H1 (cell line): Measurements from ENCODE around the gene TBX3. TPM values are rescaled to one million over a fixed set of nuclear protein-coding genes. Genes with fewer than 3 reads are reported as not detected.

Experiments used
- CTCF ChIA-PET: fragments of 300-600 bp; sonication (Branson Sonifier 250); formaldehyde crosslinking; loops from one replicate; lab custom pipeline; 2021; ENCODE audit not compliant: partially characterized antibody; lab: Charles Lee
- POLR2A ChIA-PET: fragments of 300-600 bp; sonication (Branson Sonifier 250); formaldehyde crosslinking; loops from one replicate; lab custom pipeline; 2021; ENCODE audit warnings: inconsistent platforms; ENCODE audit not compliant: partially characterized antibody; lab: Charles Lee
- DNase-seq, 2 experiments: peaks; one replicate each; pipeline versions ENCODE4 v3.0.0 to v3.0.0-alpha.2; 2010 to 2022; ENCODE audit warnings: low spot score in 2 of 2, low read depth in 1 of 2, mixed read lengths in 1 of 2
- FAIRE-seq: peaks from 2 replicates; lab custom pipeline; 2011; peaks lifted over from hg19 to GRCh38; lab: Jason Lieb, UNC
- H2AFZ ChIP-seq: 2 replicates; pipeline ENCODE4 v1.8.1; 2012; ENCODE audit warnings: low read length, inconsistent platforms
- H2AK5ac ChIP-seq: 2 replicates; pipeline ENCODE4 v1.6.1; 2013; ENCODE audit warnings: low read depth, low read length
- H2BK120ac ChIP-seq: replicated peaks from 2 replicates; pipeline ENCODE3; 2013; ENCODE audit warnings: low read depth, low read length, inconsistent platforms
- H2BK12ac ChIP-seq: 2 replicates; pipeline ENCODE4 v1.6.1; 2013; ENCODE audit warnings: low read depth, low read length
- H2BK15ac ChIP-seq: 2 replicates; pipeline ENCODE4 v1.6.1; 2013; ENCODE audit warnings: low read length
- H2BK20ac ChIP-seq: 2 replicates; pipeline ENCODE4 v1.6.1; 2013; ENCODE audit warnings: low read length
- H2BK5ac ChIP-seq: 2 replicates; pipeline ENCODE4 v1.6.1; 2013; ENCODE audit warnings: low read depth, low read length
- H3K14ac ChIP-seq: 2 replicates; pipeline ENCODE4 v1.6.1; 2013; ENCODE audit warnings: inconsistent platforms; ENCODE audit not compliant: insufficient read length
- H3K18ac ChIP-seq: 2 replicates; pipeline ENCODE4 v1.6.1; 2013; ENCODE audit warnings: low read length; ENCODE audit errors: extremely low read depth
- H3K23ac ChIP-seq: 2 replicates; pipeline ENCODE4 v1.6.1; 2013; ENCODE audit warnings: inconsistent platforms; ENCODE audit not compliant: insufficient read length
- H3K23me2 ChIP-seq: 2 replicates; pipeline ENCODE4 v1.6.1; 2013; ENCODE audit warnings: low read depth, low read length
- H3K27ac ChIP-seq: 2 replicates; pipeline ENCODE4 v1.6.1; 2011; ENCODE audit warnings: low read depth, low read length, inconsistent platforms
- H3K27me3 ChIP-seq, 4 experiments: replicated peaks in 1 of 4; 1 replicate in 1 of 4; 2 replicates in 3 of 4; pipeline versions ENCODE4 v1.6.1 to v1.8.1; 2011 to 2013; ENCODE audit warnings: low read length in 3 of 4, mild to moderate bottlenecking in 3 of 4, inconsistent platforms in 2 of 4, mixed read lengths in 2 of 4, moderate library complexity in 1 of 4; ENCODE audit not compliant: control insufficient read depth in 3 of 4, insufficient read depth in 3 of 4; ENCODE audit errors: extremely low read depth in 1 of 4
- H3K36me3 ChIP-seq, 4 experiments: 2 replicates each; pipeline versions ENCODE4 v1.6.1 to v1.8.1; 2011 to 2013; ENCODE audit warnings: mild to moderate bottlenecking in 4 of 4, low read length in 3 of 4, moderate library complexity in 2 of 4, control low read depth in 1 of 4, inconsistent platforms in 1 of 4; ENCODE audit not compliant: insufficient read depth in 4 of 4, control insufficient read depth in 2 of 4
- H3K4ac ChIP-seq: replicated peaks from 2 replicates; pipeline ENCODE3; 2013; ENCODE audit warnings: low read length, low read depth, mixed read lengths, inconsistent platforms; ENCODE audit not compliant: insufficient read length
- H3K4me1 ChIP-seq, 4 experiments: replicated peaks in 1 of 4; 1 replicate in 1 of 4; 2 replicates in 3 of 4; pipeline versions ENCODE4 v1.6.1 to v1.8.1; 2011 to 2013; ENCODE audit warnings: low read length in 3 of 4, inconsistent platforms in 2 of 4, mixed read lengths in 1 of 4; ENCODE audit not compliant: insufficient read depth in 4 of 4, control insufficient read depth in 3 of 4
- H3K4me2 ChIP-seq, 2 experiments: 2 replicates each; pipeline versions ENCODE4 v1.6.1 to v1.8.1; 2011 to 2013; ENCODE audit warnings: low read depth in 2 of 2, low read length in 2 of 2, control low read depth in 1 of 2, inconsistent platforms in 1 of 2, mild to moderate bottlenecking in 1 of 2; ENCODE audit not compliant: insufficient read depth in 1 of 2
- H3K4me3 ChIP-seq, 4 experiments: fragments of 200-600, 300-600 bp in 1 of 4; sonication (generic), shearing (Covaris generic), sonication (Bioruptor Twin) in 1 of 4; 2 replicates each; pipeline versions ENCODE4 v1.5.1 to v1.8.1; 2011 to 2016; ENCODE audit warnings: low read length in 4 of 4, low read depth in 3 of 4, control low read depth in 2 of 4, inconsistent platforms in 2 of 4, mild to moderate bottlenecking in 2 of 4, mixed read lengths in 1 of 4, moderate library complexity in 1 of 4; ENCODE audit not compliant: insufficient read depth in 2 of 4; ENCODE audit errors: extremely low read depth in 1 of 4
- H3K56ac ChIP-seq: replicated peaks from 2 replicates; pipeline ENCODE3; 2013; ENCODE audit warnings: low read depth, mild to moderate bottlenecking, mixed read lengths, low read length, inconsistent platforms; ENCODE audit not compliant: insufficient read length
- H3K79me1 ChIP-seq: 2 replicates; pipeline ENCODE4 v1.6.1; 2013; ENCODE audit warnings: low read depth, low read length, control low read depth
- H3K79me2 ChIP-seq, 2 experiments: 2 replicates each; pipeline versions ENCODE4 v1.6.1 to v1.8.1; 2012 to 2013; ENCODE audit warnings: low read length in 2 of 2, mild to moderate bottlenecking in 2 of 2, inconsistent platforms in 1 of 2; ENCODE audit not compliant: insufficient read depth in 2 of 2, control insufficient read depth in 1 of 2
- H3K9ac ChIP-seq, 4 experiments: replicated peaks in 1 of 4; 1 replicate in 1 of 4; 2 replicates in 3 of 4; pipeline versions ENCODE4 v1.6.1 to v1.8.1; 2011 to 2013; ENCODE audit warnings: low read depth in 3 of 4, low read length in 3 of 4, control low read depth in 2 of 4, mild to moderate bottlenecking in 2 of 4, moderate library complexity in 2 of 4, inconsistent platforms in 1 of 4; ENCODE audit errors: extremely low read depth in 1 of 4
- H3K9me3 ChIP-seq, 2 experiments: 2 replicates each; pipeline versions ENCODE4 v1.6.1 to v1.8.1; 2012 to 2013; ENCODE audit warnings: mild to moderate bottlenecking in 2 of 2, moderate library complexity in 2 of 2, control low read depth in 1 of 2, inconsistent platforms in 1 of 2, low read depth in 1 of 2, low read length in 1 of 2, mixed read lengths in 1 of 2; ENCODE audit not compliant: insufficient read depth in 2 of 2
- H4K20me1 ChIP-seq, 2 experiments: replicated peaks in 1 of 2; 2 replicates each; pipeline versions ENCODE3 to v1.8.1; 2011 to 2013; ENCODE audit warnings: inconsistent platforms in 2 of 2, low read length in 2 of 2, mild to moderate bottlenecking in 1 of 2; ENCODE audit not compliant: insufficient read depth in 2 of 2, control insufficient read depth in 1 of 2
- H4K5ac ChIP-seq: 2 replicates; pipeline ENCODE4 v1.6.1; 2013; ENCODE audit warnings: low read length, low read depth, mixed read lengths, inconsistent platforms; ENCODE audit not compliant: insufficient read length
- H4K8ac ChIP-seq: 2 replicates; pipeline ENCODE4 v1.8.0; 2013; ENCODE audit warnings: mild to moderate bottlenecking, moderate library complexity, low read length, inconsistent platforms; ENCODE audit not compliant: insufficient read depth; ENCODE audit errors: extremely low read depth
- H4K91ac ChIP-seq: replicated peaks from 2 replicates; pipeline ENCODE3; 2013; ENCODE audit warnings: low read length, mixed read lengths, inconsistent platforms; ENCODE audit not compliant: insufficient read length
- ATF3 ChIP-seq: IDR thresholded peaks from 2 replicates; pipeline ENCODE4 v1.6.1; 2011; ENCODE audit warnings: low read depth, mild to moderate bottlenecking, low read length; ENCODE audit not compliant: insufficient read depth
- BCL11A ChIP-seq, 2 experiments: IDR thresholded peaks; one replicate each; pipeline ENCODE4 v1.6.1; 2011; ENCODE audit warnings: low read depth in 2 of 2, low read length in 2 of 2, mild to moderate bottlenecking in 2 of 2
- CHD2 ChIP-seq: IDR thresholded peaks from 2 replicates; pipeline ENCODE4 v1.6.1; 2012; ENCODE audit warnings: low read length, improper control_type of control experiment
- CREB1 ChIP-seq: IDR thresholded peaks from 2 replicates; pipeline ENCODE4 v1.6.1; 2012; ENCODE audit warnings: inconsistent platforms
- EZH2 ChIP-seq: fragments of 200-600 bp; sonication (generic); IDR thresholded peaks from 2 replicates; pipeline ENCODE4 v1.7.1; 2012; ENCODE audit warnings: low read depth, mild to moderate bottlenecking, moderate library complexity, low read length, inconsistent platforms; ENCODE audit not compliant: severe bottlenecking
- FOSL1 ChIP-seq: IDR thresholded peaks from 2 replicates; pipeline ENCODE4 v1.6.1; 2011; ENCODE audit warnings: mild to moderate bottlenecking, low read depth, low read length, moderate library complexity; ENCODE audit not compliant: insufficient read depth
- NANOG ChIP-seq: IDR thresholded peaks from 2 replicates; pipeline ENCODE4 v1.6.1; 2011; ENCODE audit warnings: low read length, low read depth, mild to moderate bottlenecking, inconsistent platforms; ENCODE audit not compliant: insufficient read depth, poor library complexity, severe bottlenecking
- PHF8 ChIP-seq: fragments of 200-600 bp; sonication (generic); conservative IDR thresholded peaks from 2 replicates; pipeline ENCODE4 v1.7.1; 2012; ENCODE audit warnings: low read depth, mild to moderate bottlenecking, inconsistent platforms, low read length, moderate library complexity
- RNF2 ChIP-seq: fragments of 200-900, 300-1000 bp; sonication (generic); IDR thresholded peaks from 2 replicates; pipeline ENCODE4 v1.7.1; 2016; ENCODE audit warnings: borderline replicate concordance, low read depth, mild to moderate bottlenecking, antibody characterized with exemption, low read length; ENCODE audit not compliant: poor library complexity, severe bottlenecking; ENCODE audit errors: missing control alignments
- SIRT6 ChIP-seq: IDR thresholded peaks from one replicate; pipeline ENCODE4 v1.7.1; 2012; ENCODE audit warnings: low read length, inconsistent platforms
- SUZ12 ChIP-seq: fragments of 200-600 bp; sonication (generic); IDR thresholded peaks from 2 replicates; pipeline ENCODE4 v1.6.1; 2012; ENCODE audit warnings: mild to moderate bottlenecking, inconsistent platforms, low read length, moderate library complexity, mixed read lengths
- WGBS, 2 experiments: shearing (Covaris generic) in 1 of 2; methylation state at CpG; one replicate each; pipeline versions ENCODE4 v1.1.6 to v1.1.7; 2013 to 2015; ENCODE audit warnings: low lambda C conversion rate in 2 of 2, mixed read lengths in 2 of 2, inconsistent platforms in 1 of 2, low coverage in 1 of 2, missing lambda C conversion rate in 1 of 2; ENCODE audit not compliant: insufficient replicate concordance in 2 of 2, insufficient coverage in 1 of 2, insufficient read length in 1 of 2; ENCODE audit errors: extremely low coverage in 1 of 2, missing lambda C conversion rate in 1 of 2; 5-methylcytosine and 5-hydroxymethylcytosine counted together
- polyA plus RNA-seq, 7 experiments: library from polyadenylated mRNA; depleted of rRNA in 3 of 7; stranded (reverse) in 5 of 7; unstranded in 2 of 7; fragments of >200 nt in 5 of 7; fragments of 200-250 nt in 2 of 7; gene quantifications; 1 replicate in 5 of 7; 2 replicates in 1 of 7; 4 replicates in 1 of 7; pipeline versions ENCODE4 v1.2.1 to v1.2.3, GENCODE V29; 2011 to 2013; ENCODE audit warnings: missing spikeins in 2 of 7, mixed read lengths in 2 of 7
- total RNA-seq: library from RNA; stranded (reverse); fragmentation: NEBNext Ultra II Directional; extraction: Animal tissue kit (Norgen Biotek cat#: 25700); gene quantifications from 2 replicates; pipeline ENCODE4 v1.2.1, GENCODE V29; 2021

The TBX3 gene
- total and polyA plus RNA-seq, 2 of the 8 experiments (the other 6 are each of a cell fraction or from before 2014, with no cell fraction given), result 0.09 to 1.0 TPM

DNA sequence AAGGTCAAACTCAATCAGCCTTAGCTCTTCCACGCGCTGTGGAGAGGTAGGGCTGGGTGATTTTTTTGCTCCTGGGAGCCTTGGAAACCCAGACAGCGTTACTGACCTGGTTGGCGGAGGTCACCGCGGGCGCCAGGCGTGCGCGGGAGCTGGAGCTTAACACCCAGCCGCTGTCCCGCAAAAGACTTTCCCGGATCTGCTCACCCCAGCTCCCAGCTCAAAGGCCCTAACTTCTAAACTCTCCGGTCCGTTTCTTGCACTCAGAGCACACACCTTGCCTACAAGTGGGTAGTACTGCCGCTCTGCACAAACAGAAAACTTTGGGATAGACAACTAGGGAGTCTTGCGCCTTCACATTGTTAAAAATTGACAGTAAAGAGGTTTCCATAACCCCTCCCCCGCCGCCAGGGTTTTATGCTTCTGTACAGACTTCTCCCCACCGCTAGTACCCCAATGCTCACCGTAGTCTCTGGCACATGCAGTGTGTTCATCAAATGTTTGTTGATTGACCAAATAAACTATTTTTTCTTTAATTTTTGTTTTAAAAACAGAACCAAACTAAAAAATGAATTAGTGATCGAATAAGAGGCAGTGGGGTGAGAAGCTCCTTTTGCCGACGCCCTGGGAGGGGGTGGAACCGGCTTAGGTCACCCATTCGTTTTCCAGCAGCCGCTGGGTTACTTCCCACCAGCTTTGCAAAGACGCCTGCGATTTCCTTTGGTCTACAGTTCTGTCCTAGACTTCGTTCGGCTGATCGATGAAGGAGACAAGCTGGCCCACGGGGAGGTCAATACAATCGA lies 12.7 kb upstream of the TBX3 start:
- Histone ChIP-seq H2BK20ac (no peak overlapping the region), H3K9ac (no peak overlapping the region), H2BK12ac (peak overlapping the region; percentile 82), H3K18ac (no peak overlapping the region; the same call in 1 of the 2 replicates), H3K56ac (no peak overlapping the region), H3K14ac (no peak overlapping the region), H2BK120ac (no peak overlapping the region), H3K4me1 (peaks cover 9 to 46% (median 24%) of the 10 kb centered on the region in 4 experiments), H4K5ac (no peak overlapping the region), H3K4me3 (no peak overlapping the region), H4K8ac (no peak overlapping the region), H3K79me2 (no peaks in the 10 kb centered on the region), H2BK15ac (no peak overlapping the region), H2AK5ac (peak overlapping the region; percentile 48), H2AFZ (no peak overlapping the region), H2BK5ac (no peak overlapping the region), H4K91ac (no peak overlapping the region), H3K23ac (no peak overlapping the region), H4K20me1 (peaks cover 27% of the 10 kb centered on the region in 2 experiments), H3K23me2 (peaks cover 3% of the 10 kb centered on the region; the same call in 1 of the 2 replicates), H3K27me3 (peaks cover 92 to 100% (median 99%) of the 10 kb centered on the region in 4 experiments), H3K4me2 (peak overlapping the region in 1 of 2 experiments; percentile 77; a peak in 1 of 4 replicates), H3K79me1 (no peaks in the 10 kb centered on the region), H3K36me3 (no peaks in the 10 kb centered on the region), H3K4ac (no peak overlapping the region), H3K27ac (no peak overlapping the region), H3K9me3 (no peaks in the 10 kb centered on the region)
- ChIA-PET POLR2A (interaction anchor here (0.8 to 2.5 kb wide), 5 partner anchors 7 to 23 kb away, joined by 3 to 5 read pairs (median 4); no protein-coding TSS in a partner anchor), CTCF (interaction anchor here (0.7 to 2.2 kb wide), 11 partner anchors 9 to 770 kb away, joined by 3 to 8 read pairs (median 4); partner anchors contain the start of gene TBX3)
- FAIRE-seq, result no peak
- no peak for DNase-seq
- WGBS, 2 experiments, result 11% methylated on average over 34 of the region's 34 CpGs; no CpG with 5 or more reads in 1 of the 2 experiments
- no peak for TF ChIP-seq CREB1
- TF ChIP-seq PHF8, result no peak
- no peak for TF ChIP-seq FOSL1
- TF ChIP-seq CHD2, result no peak
- TF ChIP-seq SUZ12, result peak; percentile 34
- TF ChIP-seq NANOG, result no peak
- no peak for TF ChIP-seq SIRT6
- TF ChIP-seq RNF2, result peak; percentile 93
- TF ChIP-seq ATF3, result no peak
- TF ChIP-seq EZH2, result peak; percentile 76
- TF ChIP-seq BCL11A (IDR thresholded peaks at IDR 0.05; ENCODE audit: low read depth in 2 of 2, low read length in 2 of 2), result no peak
